GM21786 (cell line): Measurements from ENCODE around the gene UBAP1.
A peak's percentile ranks its signal among the peaks of the same experiment; 100 is the strongest.
"Not testable (repeated sequence)": the region's sequence is repeated elsewhere in the genome, so short reads cannot be mapped to it uniquely, and the experiment has no call there.

Source experiments
- ATAC-seq: cut with Tn5 transposase; IDR thresholded peaks from one replicate; pipeline ENCODE4 v1.9.1; 2021; ENCODE audit not compliant: unreplicated experiment

The UBAP1 gene

GRCh38 chr9:34178436-34179212 lies at the start of gene UBAP1:
TSS of gene UBAP1 (plus strand) at chr9:34179043. CDS start at chr9:34220915, 41,872 bp downstream.
- peak; percentile 99 for ATAC-seq

DNA sequence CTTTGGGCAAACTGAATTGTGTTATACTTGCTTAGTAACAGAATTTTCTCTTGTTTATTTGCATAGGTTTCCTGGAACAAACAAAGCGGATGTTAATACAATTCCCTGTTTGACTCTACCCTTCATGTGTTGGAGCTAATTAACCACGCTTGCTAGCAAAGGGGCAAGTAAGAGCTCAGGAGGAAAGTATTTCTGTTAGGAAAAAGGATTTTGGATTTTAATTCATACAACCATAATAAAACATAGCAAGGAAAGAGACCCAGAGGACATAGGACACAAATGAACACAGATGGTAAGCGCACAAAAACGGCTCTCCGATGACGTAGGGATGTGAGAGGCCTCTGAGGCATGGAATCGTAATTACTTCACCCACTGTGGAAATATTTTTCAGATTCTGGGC lies 47.3 kb upstream of the UBAP1 start:
- no peak for ATAC-seq

DNA sequence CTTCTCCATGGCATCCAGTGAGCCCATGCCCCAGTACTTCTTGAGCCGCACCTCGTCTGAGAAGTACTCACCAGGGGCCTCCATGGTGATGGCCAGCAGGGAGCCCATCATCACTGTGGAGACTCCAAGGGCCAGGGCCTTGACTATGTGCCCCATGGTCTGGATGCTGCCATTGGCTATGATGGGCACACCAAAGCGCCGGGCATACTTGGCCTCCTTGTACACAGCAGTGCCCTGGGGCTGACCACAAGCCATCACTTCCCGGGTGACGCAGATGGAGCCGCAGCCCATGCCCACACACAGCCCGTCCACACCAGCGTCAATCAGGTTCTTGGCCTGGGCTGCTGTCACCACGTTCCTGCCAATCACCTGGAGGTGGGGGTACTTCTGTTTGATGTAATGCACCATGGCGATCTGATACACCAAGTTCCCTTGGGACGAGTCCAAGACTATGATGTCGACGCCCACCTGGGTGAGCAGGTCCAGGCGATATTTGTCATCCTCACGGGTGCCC lies 45.4 kb upstream of the UBAP1 start:
- no peak for ATAC-seq

GRCh38 chr9:34134521-34134920 lies 44.3 kb upstream of the UBAP1 start:
- ATAC-seq: no peak

GRCh38 chr9:34138644-34139043 lies 40.2 kb upstream of the UBAP1 start:
- not testable (repeated sequence) for ATAC-seq

GRCh38 chr9:34139477-34140146 lies 39.2 kb upstream of the UBAP1 start:
- ATAC-seq: no peak

DNA sequence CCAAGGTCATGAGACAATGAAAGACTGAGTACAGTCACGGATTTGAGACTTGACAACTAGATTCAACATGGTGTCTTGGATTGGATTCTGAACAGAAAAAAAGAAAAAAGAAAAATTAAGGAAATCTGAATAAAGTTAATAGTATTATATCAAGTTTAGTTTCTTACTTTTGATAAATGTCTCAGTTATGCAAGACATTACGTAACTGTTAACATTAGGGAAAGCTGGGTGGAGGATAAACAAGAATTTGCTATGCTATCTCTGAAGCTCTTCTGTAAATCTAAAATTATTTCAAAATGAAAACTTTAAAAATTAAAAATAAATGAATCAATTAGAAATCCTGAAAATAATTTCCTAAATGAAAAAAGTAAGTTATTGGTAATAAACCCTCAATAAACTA lies 38.0 kb upstream of the UBAP1 start:
- ATAC-seq: no peak

DNA sequence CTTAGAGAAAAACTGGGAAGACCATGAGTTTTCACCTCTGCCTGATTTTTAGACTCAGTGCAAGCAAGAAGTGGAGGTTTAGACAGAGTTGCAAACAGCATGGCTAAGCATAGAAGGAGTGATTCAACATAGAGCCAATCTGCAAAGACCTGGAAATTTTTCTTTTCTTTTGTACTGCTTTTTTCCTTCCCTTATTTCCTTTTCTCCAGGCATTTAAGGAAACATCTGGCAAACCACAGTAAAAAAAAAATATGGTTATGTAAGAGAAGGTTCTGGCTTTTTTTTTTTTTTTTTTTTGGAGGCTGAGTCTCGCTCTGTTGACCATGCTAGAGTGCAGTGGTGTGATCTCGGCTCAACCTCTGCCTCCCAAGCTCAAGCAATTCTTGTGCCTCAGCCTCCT lies 35.7 kb upstream of the UBAP1 start:
- ATAC-seq: no peak

GRCh38 chr9:34145165-34145564 lies 33.7 kb upstream of the UBAP1 start:
- no peak for ATAC-seq

DNA sequence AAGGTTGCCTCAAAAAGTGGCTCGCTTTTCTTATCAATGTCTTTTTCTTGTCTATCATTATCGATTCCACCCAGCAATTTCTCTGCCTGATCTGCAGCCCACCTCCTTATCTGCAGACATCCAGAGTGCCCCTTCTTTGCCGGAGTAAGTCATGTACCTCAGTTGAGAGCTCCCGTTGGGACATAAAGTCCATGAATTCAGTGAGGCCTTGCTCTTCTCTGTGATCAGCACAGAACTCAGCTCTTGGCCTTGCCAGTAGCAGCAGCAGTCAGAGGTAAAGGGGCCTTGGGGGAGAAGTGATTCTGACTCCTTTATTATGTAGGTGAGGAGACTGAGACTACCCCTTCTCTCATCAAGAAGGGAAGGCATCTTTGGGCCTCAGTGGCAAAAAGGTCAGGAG lies 27.4 kb upstream of the UBAP1 start:
- no peak for ATAC-seq

DNA sequence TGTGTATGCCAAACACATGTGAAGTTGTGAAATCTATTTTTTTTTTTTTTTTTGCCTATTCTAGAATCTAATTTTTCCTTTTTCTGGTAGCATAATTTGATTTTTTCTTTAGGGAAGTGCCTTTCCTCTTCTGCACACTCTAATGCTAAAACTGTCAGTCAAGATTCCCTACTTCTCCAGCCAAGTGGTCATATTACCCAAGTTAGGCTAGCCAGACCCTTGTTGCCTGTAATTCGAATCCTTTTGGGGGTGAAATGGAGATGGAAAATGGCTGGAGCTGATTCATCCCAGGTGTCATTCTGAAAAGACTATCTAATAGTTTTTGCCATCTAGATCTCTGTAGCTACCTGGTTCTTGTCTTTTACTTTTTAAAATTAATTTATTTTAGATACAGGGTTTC lies 24.8 kb upstream of the UBAP1 start:
- ATAC-seq: no peak

GRCh38 chr9:34157318-34157717 lies 21.5 kb upstream of the UBAP1 start:
- no peak for ATAC-seq

DNA sequence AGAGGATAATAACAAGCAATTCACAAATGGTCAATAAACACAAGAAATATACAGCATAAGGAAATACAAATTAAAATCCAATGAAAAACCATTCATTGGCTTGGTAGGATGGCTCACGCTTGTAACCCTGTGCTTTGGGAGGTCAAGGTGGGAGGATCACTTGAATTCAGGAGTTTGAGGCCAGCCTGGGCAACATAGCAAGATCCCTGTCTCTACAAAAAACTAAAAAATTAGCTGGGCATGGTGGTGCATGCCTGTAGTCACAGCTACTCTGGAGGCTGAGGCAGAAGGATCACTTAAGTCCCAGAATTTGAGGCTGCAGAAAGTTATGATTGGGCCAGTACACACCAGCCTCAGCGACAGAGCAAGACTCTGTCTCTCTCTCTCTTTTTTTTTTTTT lies 20.9 kb upstream of the UBAP1 start:
- ATAC-seq: no peak

DNA sequence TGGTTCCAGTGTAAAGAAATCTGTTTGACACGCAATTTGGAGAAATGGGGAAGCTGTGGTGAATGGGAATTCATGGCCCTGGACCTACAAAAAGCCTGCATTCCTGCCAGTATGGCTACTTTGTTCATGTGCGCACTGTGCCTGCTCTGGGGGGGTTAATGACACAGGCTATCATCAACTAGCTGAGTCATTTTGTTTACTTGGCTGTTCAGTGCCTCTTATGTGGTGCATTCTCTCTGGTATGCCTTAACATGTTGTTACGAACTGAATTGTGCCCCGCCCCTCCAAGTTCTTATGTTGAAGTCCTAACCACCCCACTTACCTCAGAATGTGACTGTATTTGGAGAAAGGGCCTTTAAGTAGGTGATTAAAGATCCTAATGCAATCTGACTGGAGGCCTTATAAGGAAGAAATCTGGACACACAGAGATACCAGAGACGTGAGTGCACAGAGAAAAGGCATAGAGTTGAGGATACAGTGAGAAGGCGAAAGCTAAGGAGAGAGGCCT lies 20.4 kb upstream of the UBAP1 start:
- no peak for ATAC-seq

- no peak for ATAC-seq
Observed at GRCh38 chr9:34163434-34163833, 15.4 kb upstream of the UBAP1 start.

DNA sequence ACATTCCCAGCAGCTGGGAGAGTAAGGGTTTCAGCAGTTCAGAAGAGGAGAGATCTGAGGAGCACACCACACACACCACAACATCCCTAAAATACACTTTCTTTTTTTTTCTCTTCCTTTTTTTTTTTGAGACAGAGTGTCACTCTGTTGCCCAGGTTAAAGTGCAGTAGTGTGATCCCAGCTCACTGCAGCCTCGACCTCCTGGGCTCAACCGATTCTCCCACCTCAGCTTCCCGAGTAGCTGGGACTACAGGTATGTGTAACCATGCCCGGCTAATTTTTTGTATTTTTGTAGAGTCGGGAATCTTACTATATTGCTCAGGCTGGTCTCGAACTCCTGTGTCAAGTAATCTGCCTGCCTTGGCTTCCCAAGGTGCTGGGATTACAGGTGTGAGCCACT lies 9.7 kb upstream of the UBAP1 start:
- no peak for ATAC-seq

DNA sequence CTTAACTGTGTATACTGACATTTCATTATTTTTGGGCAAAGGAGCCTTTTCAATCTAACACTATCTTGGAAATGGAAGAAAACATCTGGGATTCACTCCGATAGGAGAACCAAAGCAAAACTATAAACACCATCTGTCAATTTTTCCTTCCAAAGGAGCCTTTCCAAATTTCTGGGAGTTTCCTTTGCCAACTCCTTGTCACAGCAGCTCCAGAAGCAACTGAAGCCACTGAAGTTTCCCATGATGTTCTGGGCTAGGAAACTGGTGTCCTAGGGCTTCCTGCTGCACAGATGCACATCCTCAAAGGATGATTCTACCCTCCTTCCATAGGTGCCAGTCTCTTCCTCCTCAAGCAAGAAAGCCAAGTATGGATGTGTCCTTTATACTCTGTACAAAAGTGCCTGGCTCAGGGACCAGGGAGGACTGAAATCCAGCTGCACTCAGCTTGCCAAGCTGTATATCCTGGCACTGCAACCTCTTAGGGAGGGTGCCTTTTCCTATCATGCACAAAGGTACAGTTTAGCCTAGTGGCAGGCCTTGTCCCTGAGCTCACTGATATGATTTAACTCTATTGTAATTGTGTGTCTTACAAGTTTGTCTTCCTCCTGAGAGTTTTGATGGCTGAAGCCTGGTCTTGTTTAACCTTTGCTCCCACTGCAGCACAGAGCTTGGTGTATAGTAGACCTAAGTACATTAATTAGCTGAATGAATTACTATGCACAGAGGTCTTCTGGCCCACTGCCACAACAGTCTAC lies 8.4 kb upstream of the UBAP1 start:
- no peak for ATAC-seq

DNA sequence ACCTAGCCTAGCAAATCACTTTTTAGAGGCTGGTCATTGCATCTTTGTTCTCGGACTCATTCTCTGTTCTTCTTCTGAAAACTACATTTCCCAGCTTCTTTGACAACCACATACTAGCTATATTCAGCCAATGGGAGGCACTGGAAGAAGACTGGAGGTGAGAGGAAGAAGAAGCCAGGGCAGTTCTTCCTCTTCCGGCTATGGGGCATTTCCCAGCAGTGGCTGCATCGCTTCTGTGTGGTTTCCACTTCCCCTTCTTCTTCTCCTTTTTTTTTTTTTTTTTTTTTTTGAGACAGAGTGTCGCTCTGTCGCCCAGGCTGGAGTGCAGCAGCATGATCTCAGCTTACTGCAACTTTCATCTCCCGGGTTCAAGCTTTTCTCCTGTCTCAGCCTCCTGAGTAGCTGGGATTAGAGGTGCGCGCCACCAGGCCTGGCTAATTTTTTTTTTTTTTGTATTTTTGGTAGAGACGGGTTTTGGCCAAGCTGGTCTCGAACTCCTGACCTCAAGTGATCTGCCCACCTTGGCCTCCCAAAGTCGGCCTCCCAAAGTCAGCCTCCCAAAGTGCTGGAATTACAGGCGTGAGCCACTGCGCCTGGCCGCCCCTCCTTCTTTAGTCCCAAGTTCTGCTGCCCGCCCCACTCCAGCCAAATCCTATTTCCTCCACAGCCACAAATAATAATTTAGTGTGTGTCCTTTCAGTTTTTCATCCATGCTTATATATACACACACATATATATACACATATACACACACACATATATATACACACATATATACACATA lies 6.9 kb upstream of the UBAP1 start:
- ATAC-seq: peak; percentile 58

- ATAC-seq: no peak
Observed at GRCh38 chr9:34176089-34176488, 2.8 kb upstream of the UBAP1 start.

GRCh38 chr9:34177593-34178435 lies 1.0 kb upstream of the UBAP1 start:
- ATAC-seq: no peak
